ENCODE data around the gene COL11A1.

- no peak for TF ChIP-seq CTCF (IDR thresholded peaks at IDR 0.05 in 4 of 5, conservative IDR thresholded peaks at IDR 0.05 in 1 of 5)
- TF ChIP-seq POLR2A (IDR thresholded peaks at IDR 0.05) = no peak
These were observed 254.6 kb downstream of the COL11A1 start for GRCh38 chr1:102853701-102854187.

Measured in gastrocnemius medialis (tissue), 4 donors.